ENCODE data around the gene KDM5A.
"Not testable (repeated sequence)": the region's sequence is repeated elsewhere in the genome, so short reads cannot be mapped to it uniquely, and the experiment has no call there.

The KDM5A gene

GRCh38 chr12:307406-307805 is 81.7 kb downstream of the KDM5A start:
- Histone ChIP-seq H3K18ac (ENCODE audit: low read length) (no peak overlapping the region), H2AK5ac (ENCODE audit: low read length) (no peak overlapping the region), H3K79me2 (ENCODE audit: control insufficient read depth, insufficient read depth, low read length, poor library complexity) (no peaks in the 10 kb centered on the region), H3K4me1 (ENCODE audit: control insufficient read depth in 1 of 2, insufficient read depth in 2 of 2, low read length in 2 of 2) (no peaks in the 10 kb centered on the region), H3K27ac (ENCODE audit: low read depth, low read length) (no peak overlapping the region), H3K36me3 (ENCODE audit: control insufficient read depth in 1 of 2, insufficient read depth in 2 of 2, low read length in 2 of 2) (peaks cover 27 to 38% of the 10 kb centered on the region in 2 experiments), H3K79me1 (ENCODE audit: low read length) (no peaks in the 10 kb centered on the region), H3K23ac (ENCODE audit: low read length) (no peak overlapping the region), H2BK120ac (ENCODE audit: insufficient read depth, low read length, poor library complexity) (no peak overlapping the region), H3K4me3 (ENCODE audit: low read depth, low read length) (no peak overlapping the region), H3K27me3 (ENCODE audit: insufficient read depth, low read length) (no peaks in the 10 kb centered on the region), H3K9ac (ENCODE audit: low read length) (no peak overlapping the region), H3K14ac (ENCODE audit: low read length) (no peak overlapping the region), H2AFZ (ENCODE audit: insufficient read depth, low read length, poor library complexity) (no peak overlapping the region), H4K12ac (ENCODE audit: low read depth, low read length) (no peak overlapping the region), H4K8ac (ENCODE audit: low read depth, low read length) (no peak overlapping the region), H3K4ac (ENCODE audit: low read depth, low read length) (no peak overlapping the region), H2BK5ac (ENCODE audit: low read depth, low read length, poor library complexity) (no peak overlapping the region), H4K91ac (ENCODE audit: low read depth, low read length) (no peak overlapping the region), H3K4me2 (ENCODE audit: low read length) (no peak overlapping the region), H2BK12ac (ENCODE audit: low read length) (no peak overlapping the region), H3K9me3 (ENCODE audit: insufficient read depth, low read depth, low read length) (no peaks in the 10 kb centered on the region)
- DNase-seq = no peak
- WGBS (ENCODE audit: extremely low coverage, insufficient coverage, insufficient read length) = no CpG with 5 or more reads among the region's 10 CpGs

- no peak for DNase-seq
- Histone ChIP-seq H4K8ac (ENCODE audit: low read depth, low read length) (no peak overlapping the region), H3K36me3 (ENCODE audit: control insufficient read depth in 1 of 2, insufficient read depth in 2 of 2, low read length in 2 of 2) (peaks cover 15 to 24% of the 10 kb centered on the region in 2 experiments), H2BK12ac (ENCODE audit: low read length) (no peak overlapping the region), H3K79me2 (ENCODE audit: control insufficient read depth, insufficient read depth, low read length, poor library complexity) (no peaks in the 10 kb centered on the region), H3K4me1 (ENCODE audit: control insufficient read depth in 1 of 2, insufficient read depth in 2 of 2, low read length in 2 of 2) (no peaks in the 10 kb centered on the region), H2AK5ac (ENCODE audit: low read length) (no peak overlapping the region), H3K4me3 (ENCODE audit: low read depth, low read length) (no peak overlapping the region), H4K12ac (ENCODE audit: low read depth, low read length) (no peak overlapping the region), H2AFZ (ENCODE audit: insufficient read depth, low read length, poor library complexity) (no peak overlapping the region), H3K9me3 (ENCODE audit: insufficient read depth, low read depth, low read length) (no peaks in the 10 kb centered on the region), H2BK120ac (ENCODE audit: insufficient read depth, low read length, poor library complexity) (no peak overlapping the region), H3K23ac (ENCODE audit: low read length) (no peak overlapping the region), H3K27me3 (ENCODE audit: insufficient read depth, low read length) (no peaks in the 10 kb centered on the region), H3K4me2 (ENCODE audit: low read length) (no peak overlapping the region), H3K9ac (ENCODE audit: low read length) (no peak overlapping the region), H3K14ac (ENCODE audit: low read length) (no peak overlapping the region), H3K79me1 (ENCODE audit: low read length) (no peaks in the 10 kb centered on the region), H3K27ac (ENCODE audit: low read depth, low read length) (no peak overlapping the region), H4K91ac (ENCODE audit: low read depth, low read length) (no peak overlapping the region), H3K4ac (ENCODE audit: low read depth, low read length) (no peak overlapping the region), H2BK5ac (ENCODE audit: low read depth, low read length, poor library complexity) (no peak overlapping the region), H3K18ac (ENCODE audit: low read length) (no peak overlapping the region)
- WGBS (ENCODE audit: extremely low coverage, insufficient coverage, insufficient read length) = no CpG with 5 or more reads among the region's 5 CpGs
Observed at GRCh38 chr12:304805-305204, 84.3 kb downstream of the KDM5A start.

GRCh38 chr12:302766-303165 is 86.4 kb downstream of the KDM5A start:
- H2BK5ac ChIP-seq (ENCODE audit: low read depth, low read length, poor library complexity); H4K12ac ChIP-seq (ENCODE audit: low read depth, low read length); H3K23ac ChIP-seq (ENCODE audit: low read length); H2AK5ac ChIP-seq (ENCODE audit: low read length); H3K4me1 ChIP-seq (ENCODE audit: control insufficient read depth in 1 of 2, insufficient read depth in 2 of 2, low read length in 2 of 2); H3K9ac ChIP-seq (ENCODE audit: low read length); H2BK120ac ChIP-seq (ENCODE audit: insufficient read depth, low read length, poor library complexity); H3K4me3 ChIP-seq (ENCODE audit: low read depth, low read length); H3K79me2 ChIP-seq (ENCODE audit: control insufficient read depth, insufficient read depth, low read length, poor library complexity); H3K18ac ChIP-seq (ENCODE audit: low read length); H3K27me3 ChIP-seq (ENCODE audit: insufficient read depth, low read length); H3K27ac ChIP-seq (ENCODE audit: low read depth, low read length); H3K79me1 ChIP-seq (ENCODE audit: low read length); H2BK12ac ChIP-seq (ENCODE audit: low read length); H2AFZ ChIP-seq (ENCODE audit: insufficient read depth, low read length, poor library complexity); H3K4me2 ChIP-seq (ENCODE audit: low read length); H4K8ac ChIP-seq (ENCODE audit: low read depth, low read length); H3K14ac ChIP-seq (ENCODE audit: low read length); H3K9me3 ChIP-seq (ENCODE audit: insufficient read depth, low read depth, low read length); H3K4ac ChIP-seq (ENCODE audit: low read depth, low read length); DNase-seq; H4K91ac ChIP-seq (ENCODE audit: low read depth, low read length): not testable (repeated sequence)
- H3K36me3 ChIP-seq (ENCODE audit: control insufficient read depth in 1 of 2, insufficient read depth in 2 of 2, low read length in 2 of 2) = peaks cover 15 to 21% of the 10 kb centered on the region in 2 experiments
- WGBS (ENCODE audit: extremely low coverage, insufficient coverage, insufficient read length) = no CpG with 5 or more reads among the region's 3 CpGs

- H2BK120ac ChIP-seq (ENCODE audit: insufficient read depth, low read length, poor library complexity); H2AK5ac ChIP-seq (ENCODE audit: low read length); H4K8ac ChIP-seq (ENCODE audit: low read depth, low read length); H3K14ac ChIP-seq (ENCODE audit: low read length); H4K91ac ChIP-seq (ENCODE audit: low read depth, low read length); H3K18ac ChIP-seq (ENCODE audit: low read length); H3K4me3 ChIP-seq (ENCODE audit: low read depth, low read length); H4K12ac ChIP-seq (ENCODE audit: low read depth, low read length); H3K4ac ChIP-seq (ENCODE audit: low read depth, low read length); H2BK12ac ChIP-seq (ENCODE audit: low read length); H3K27me3 ChIP-seq (ENCODE audit: insufficient read depth, low read length); H3K23ac ChIP-seq (ENCODE audit: low read length); H2BK5ac ChIP-seq (ENCODE audit: low read depth, low read length, poor library complexity); H3K4me1 ChIP-seq (ENCODE audit: control insufficient read depth in 1 of 2, insufficient read depth in 2 of 2, low read length in 2 of 2); H3K9me3 ChIP-seq (ENCODE audit: insufficient read depth, low read depth, low read length); H3K9ac ChIP-seq (ENCODE audit: low read length); H2AFZ ChIP-seq (ENCODE audit: insufficient read depth, low read length, poor library complexity); H3K4me2 ChIP-seq (ENCODE audit: low read length); H3K27ac ChIP-seq (ENCODE audit: low read depth, low read length); H3K79me1 ChIP-seq (ENCODE audit: low read length); DNase-seq; H3K79me2 ChIP-seq (ENCODE audit: control insufficient read depth, insufficient read depth, low read length, poor library complexity): not testable (repeated sequence)
- H3K36me3 ChIP-seq (ENCODE audit: control insufficient read depth in 1 of 2, insufficient read depth in 2 of 2, low read length in 2 of 2) = peaks cover 10 to 12% of the 10 kb centered on the region in 2 experiments
- no CpG with 5 or more reads among the region's 1 CpG for WGBS (ENCODE audit: extremely low coverage, insufficient coverage, insufficient read length)
Observed at GRCh38 chr12:300166-300565, 89.0 kb downstream of the KDM5A start.
